B cell (primary cell): ENCODE results near the gene CD209.

ENCODE experiments used
- CTCF ChIP-seq: fragments of 200-600 bp; IDR thresholded peaks from one replicate; pipeline ENCODE4 v1.8.0; 2022; ENCODE audit warnings: antibody characterized with exemption, mild to moderate bottlenecking
- EZH2 ChIP-seq: IDR thresholded peaks from 2 replicates; pipeline ENCODE4 v1.6.1; 2012; ENCODE audit warnings: borderline replicate concordance, low read depth, mild to moderate bottlenecking, moderate library complexity, low read length; ENCODE audit not compliant: insufficient read depth, poor library complexity, severe bottlenecking

GRCh38 chr19:7789447-7789846 is 42.1 kb upstream of the CD209 start:
- no peak for TF ChIP-seq CTCF
- no peak for TF ChIP-seq EZH2
